Measurements from ENCODE around the gene CEP192. TPM values are rescaled to one million over a fixed set of nuclear protein-coding genes. Genes with fewer than 3 reads are reported as not detected.

CEP192 gene
- total and polyA plus RNA-seq, 2 of the 13 experiments (the other 11 are each of a cell fraction or from before 2014, with no cell fraction given): 15.3 to 24.7 TPM

DNA sequence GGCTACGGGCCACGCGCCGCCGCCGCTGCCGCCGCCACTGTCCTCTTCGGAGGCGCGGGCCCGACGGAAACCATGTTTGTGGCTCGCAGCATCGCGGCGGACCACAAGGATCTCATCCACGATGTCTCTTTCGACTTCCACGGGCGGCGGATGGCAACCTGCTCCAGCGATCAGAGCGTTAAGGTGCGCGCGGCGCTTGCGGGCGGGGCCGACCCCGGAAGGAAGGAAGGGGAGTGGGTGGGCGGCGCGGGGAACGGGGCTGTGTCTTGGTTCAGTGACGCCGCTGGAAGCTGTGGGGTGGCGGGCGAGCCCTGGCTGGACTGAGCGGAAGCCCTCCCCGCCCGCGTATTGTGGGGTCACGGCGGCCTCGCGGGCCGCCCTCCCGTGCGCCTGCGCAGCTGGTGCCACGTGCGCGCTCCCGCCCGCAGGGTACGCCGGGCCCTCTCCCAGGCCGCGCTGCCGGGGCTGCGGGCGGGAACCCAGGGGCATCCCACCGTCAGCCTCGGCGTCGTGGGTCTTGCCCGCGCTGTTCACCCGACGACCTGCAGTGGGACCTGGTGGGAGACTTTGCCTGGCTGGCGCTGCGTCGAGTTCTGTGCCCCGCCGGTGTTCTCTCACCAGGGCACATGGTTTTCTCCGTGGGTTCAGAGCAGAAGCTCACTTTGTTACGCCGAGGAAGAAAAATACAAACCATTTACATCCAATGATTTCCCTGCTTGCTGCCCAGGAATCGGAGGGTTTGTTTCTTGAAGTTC, 42.9 kb upstream of the CEP192 start (continued):
- TF ChIP-seq ELF4 (CRISPR knock-in tag; IDR thresholded peaks at IDR 0.05; ENCODE audit: borderline replicate concordance): peak; percentile 61
- TF ChIP-seq RAD51 (IDR thresholded peaks at IDR 0.05; ENCODE audit: borderline replicate concordance): no peak
- TF ChIP-seq SMYD3 (CRISPR knock-in tag; IDR thresholded peaks at IDR 0.05): peak; percentile 71; the same call in 1 of the 2 replicates
- 0 out of 2 replicates have a peak, but pooled peaks have one; percentile 18 for TF ChIP-seq ZNF205 (CRISPR knock-in tag; IDR thresholded peaks at IDR 0.05)
- TF ChIP-seq HIVEP1 (CRISPR knock-in tag; IDR thresholded peaks at IDR 0.05): peak; percentile 16; the same call in 1 of the 2 replicates
- peak; percentile 24; the same call in 1 of the 2 replicates for TF ChIP-seq DPF2 (CRISPR knock-in tag; IDR thresholded peaks at IDR 0.05; ENCODE audit: borderline replicate concordance, low read depth)
- TF ChIP-seq, protein P1, sequence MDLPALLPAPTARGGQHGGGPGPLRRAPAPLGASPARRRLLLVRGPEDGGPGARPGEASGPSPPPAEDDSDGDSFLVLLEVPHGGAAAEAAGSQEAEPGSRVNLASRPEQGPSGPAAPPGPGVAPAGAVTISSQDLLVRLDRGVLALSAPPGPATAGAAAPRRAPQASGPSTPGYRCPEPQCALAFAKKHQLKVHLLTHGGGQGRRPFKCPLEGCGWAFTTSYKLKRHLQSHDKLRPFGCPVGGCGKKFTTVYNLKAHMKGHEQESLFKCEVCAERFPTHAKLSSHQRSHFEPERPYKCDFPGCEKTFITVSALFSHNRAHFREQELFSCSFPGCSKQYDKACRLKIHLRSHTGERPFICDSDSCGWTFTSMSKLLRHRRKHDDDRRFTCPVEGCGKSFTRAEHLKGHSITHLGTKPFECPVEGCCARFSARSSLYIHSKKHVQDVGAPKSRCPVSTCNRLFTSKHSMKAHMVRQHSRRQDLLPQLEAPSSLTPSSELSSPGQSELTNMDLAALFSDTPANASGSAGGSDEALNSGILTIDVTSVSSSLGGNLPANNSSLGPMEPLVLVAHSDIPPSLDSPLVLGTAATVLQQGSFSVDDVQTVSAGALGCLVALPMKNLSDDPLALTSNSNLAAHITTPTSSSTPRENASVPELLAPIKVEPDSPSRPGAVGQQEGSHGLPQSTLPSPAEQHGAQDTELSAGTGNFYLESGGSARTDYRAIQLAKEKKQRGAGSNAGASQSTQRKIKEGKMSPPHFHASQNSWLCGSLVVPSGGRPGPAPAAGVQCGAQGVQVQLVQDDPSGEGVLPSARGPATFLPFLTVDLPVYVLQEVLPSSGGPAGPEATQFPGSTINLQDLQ (CRISPR knock-in tag; IDR thresholded peaks at IDR 0.05): peak; percentile 84
- TF ChIP-seq PHF21A (CRISPR knock-in tag; IDR thresholded peaks at IDR 0.05): no peak
- TF ChIP-seq ZNF841 (CRISPR knock-in tag; IDR thresholded peaks at IDR 0.05; ENCODE audit: borderline replicate concordance): peak; percentile 89; the same call in 1 of the 2 replicates
- no peak for TF ChIP-seq ZNF17 (CRISPR knock-in tag; IDR thresholded peaks at IDR 0.05)
- TF ChIP-seq SMAD1 (CRISPR knock-in tag; IDR thresholded peaks at IDR 0.05; ENCODE audit: borderline replicate concordance, low read depth): peak; percentile 74; the same call in 1 of the 2 replicates
- 0 out of 2 replicates have a peak, but pooled peaks have one; percentile 5 for TF ChIP-seq NFYC (CRISPR knock-in tag; IDR thresholded peaks at IDR 0.05)
- TF ChIP-seq ZNF24 (IDR thresholded peaks at IDR 0.05): 0 out of 2 replicates have a peak, but pooled peaks have one; percentile 46
- TF ChIP-seq, protein P2, sequence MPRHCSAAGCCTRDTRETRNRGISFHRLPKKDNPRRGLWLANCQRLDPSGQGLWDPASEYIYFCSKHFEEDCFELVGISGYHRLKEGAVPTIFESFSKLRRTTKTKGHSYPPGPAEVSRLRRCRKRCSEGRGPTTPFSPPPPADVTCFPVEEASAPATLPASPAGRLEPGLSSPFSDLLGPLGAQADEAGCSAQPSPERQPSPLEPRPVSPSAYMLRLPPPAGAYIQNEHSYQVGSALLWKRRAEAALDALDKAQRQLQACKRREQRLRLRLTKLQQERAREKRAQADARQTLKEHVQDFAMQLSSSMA (CRISPR knock-in tag; IDR thresholded peaks at IDR 0.05): peak; percentile 98
- TF ChIP-seq NFRKB (IDR thresholded peaks at IDR 0.05): no peak
- peak; percentile 45; the same call in 1 of the 2 replicates for TF ChIP-seq SP2 (CRISPR knock-in tag; IDR thresholded peaks at IDR 0.05)
- TF ChIP-seq JUND (CRISPR knock-in tag; IDR thresholded peaks at IDR 0.05): 0 out of 2 replicates have a peak, but pooled peaks have one; percentile 14
- no peak for TF ChIP-seq ZNF720 (CRISPR knock-in tag; IDR thresholded peaks at IDR 0.05)
- peak; percentile 22; the same call in 1 of the 2 replicates for TF ChIP-seq FOSL1 (CRISPR knock-in tag; IDR thresholded peaks at IDR 0.05; ENCODE audit: borderline replicate concordance)
- no peak for TF ChIP-seq NFYB (CRISPR knock-in tag; IDR thresholded peaks at IDR 0.05)
- TF ChIP-seq ZNF766 (CRISPR knock-in tag; IDR thresholded peaks at IDR 0.05; ENCODE audit: borderline replicate concordance): peak; percentile 100
- TF ChIP-seq DMAP1 (CRISPR knock-in tag; IDR thresholded peaks at IDR 0.05): peak; percentile 95
- 0 out of 2 replicates have a peak, but pooled peaks have one; percentile 36 for TF ChIP-seq THYN1 (CRISPR knock-in tag; IDR thresholded peaks at IDR 0.05; ENCODE audit: borderline replicate concordance, low read depth)
- peak; percentile 67; the same call in 1 of the 2 replicates for TF ChIP-seq ZBTB8A (CRISPR knock-in tag; IDR thresholded peaks at IDR 0.05; ENCODE audit: borderline replicate concordance, low read depth)
- TF ChIP-seq, protein P3, sequence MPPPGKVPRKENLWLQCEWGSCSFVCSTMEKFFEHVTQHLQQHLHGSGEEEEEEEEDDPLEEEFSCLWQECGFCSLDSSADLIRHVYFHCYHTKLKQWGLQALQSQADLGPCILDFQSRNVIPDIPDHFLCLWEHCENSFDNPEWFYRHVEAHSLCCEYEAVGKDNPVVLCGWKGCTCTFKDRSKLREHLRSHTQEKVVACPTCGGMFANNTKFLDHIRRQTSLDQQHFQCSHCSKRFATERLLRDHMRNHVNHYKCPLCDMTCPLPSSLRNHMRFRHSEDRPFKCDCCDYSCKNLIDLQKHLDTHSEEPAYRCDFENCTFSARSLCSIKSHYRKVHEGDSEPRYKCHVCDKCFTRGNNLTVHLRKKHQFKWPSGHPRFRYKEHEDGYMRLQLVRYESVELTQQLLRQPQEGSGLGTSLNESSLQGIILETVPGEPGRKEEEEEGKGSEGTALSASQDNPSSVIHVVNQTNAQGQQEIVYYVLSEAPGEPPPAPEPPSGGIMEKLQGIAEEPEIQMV (CRISPR knock-in tag; IDR thresholded peaks at IDR 0.05; ENCODE audit: low read depth): peak; percentile 88; the same call in 1 of the 2 replicates
- no peak for TF ChIP-seq SOX6 (IDR thresholded peaks at IDR 0.05)
- peak; percentile 54; the same call in 1 of the 2 replicates for TF ChIP-seq SOX6 (CRISPR knock-in tag; IDR thresholded peaks at IDR 0.05)

All from HepG2 (cell line).